SK-N-SH (cell line): ENCODE data around the gene KRTAP20-3. TPM values are rescaled to one million over a fixed set of nuclear protein-coding genes. Genes with fewer than 3 reads are reported as not detected.
A peak's percentile ranks its signal among the peaks of the same experiment; 100 is the strongest.

Source experiments
- CTCF ChIA-PET: fragments of 300-600, 350-600 bp; formaldehyde crosslinking; extraction: SDS; loops from one replicate; lab custom pipeline; 2021; lab: Yijun Ruan, JAX
- POLR2A ChIA-PET: fragments of 350-600 bp; sonication (Branson Sonifier 250); formaldehyde crosslinking; extraction: SDS; loops from one replicate; lab custom pipeline; 2020; ENCODE audit warnings: antibody characterized with exemption, inconsistent platforms; lab: Yijun Ruan, JAX
- DNase-seq: peaks from one replicate; pipeline ENCODE4 v3.0.0; 2012
- H2AFZ ChIP-seq: fragments of 200-600 bp; sonication (generic); 2 replicates; pipeline ENCODE4 v1.8.1; 2016; ENCODE audit warnings: antibody characterized with exemption, mild to moderate bottlenecking, low read depth
- H3F3A ChIP-seq: fragments of 200-600 bp; sonication (generic); replicated peaks from 2 replicates; pipeline ENCODE3; 2016; ENCODE audit warnings: antibody characterized with exemption, mild to moderate bottlenecking; ENCODE audit not compliant: insufficient read depth
- H3K27ac ChIP-seq, 2 experiments: fragments of 200-500 bp in 1 of 2; fragments of 200-600 bp in 1 of 2; sonication (Bioruptor generic) in 1 of 2; sonication (generic), shearing (Covaris generic) in 1 of 2; 2 replicates each; pipeline versions ENCODE4 v1.5.1 to v1.6.1; 2014 to 2016; ENCODE audit warnings: low read depth in 2 of 2, inconsistent platforms in 1 of 2, low read length in 1 of 2, mild to moderate bottlenecking in 1 of 2, mixed read lengths in 1 of 2
- H3K27me3 ChIP-seq: fragments of 200-600 bp; sonication (generic), shearing (Covaris generic); 2 replicates; pipeline ENCODE4 v1.6.1; 2016; ENCODE audit warnings: mixed run types; ENCODE audit not compliant: insufficient read depth
- H3K36me3 ChIP-seq, 2 experiments: fragments of 200-500 bp in 1 of 2; fragments of 200-600 bp in 1 of 2; sonication (Bioruptor generic) in 1 of 2; sonication (generic) in 1 of 2; replicated peaks in 1 of 2; 2 replicates each; pipeline versions ENCODE3 to v1.5.1; 2014 to 2016; ENCODE audit warnings: low read length in 1 of 2, mild to moderate bottlenecking in 1 of 2; ENCODE audit not compliant: insufficient read depth in 2 of 2, control insufficient read depth in 1 of 2
- H3K4me1 ChIP-seq, 2 experiments: fragments of 200-500 bp in 1 of 2; fragments of 200-600 bp in 1 of 2; sonication (Bioruptor generic) in 1 of 2; sonication (generic), shearing (Covaris generic) in 1 of 2; 2 replicates each; pipeline versions ENCODE4 v1.5.1 to v1.6.1; 2014 to 2016; ENCODE audit warnings: low read depth in 1 of 2, low read length in 1 of 2, mixed run types in 1 of 2; ENCODE audit not compliant: insufficient read depth in 2 of 2, control insufficient read depth in 1 of 2
- H3K4me2 ChIP-seq: fragments of 200-600 bp; sonication (generic), shearing (Covaris generic); 2 replicates; pipeline ENCODE4 v1.6.1; 2017; ENCODE audit warnings: mixed run types
- H3K4me3 ChIP-seq, 2 experiments: fragments of 200-500 bp in 1 of 2; fragments of 200-600 bp in 1 of 2; sonication (Bioruptor generic) in 1 of 2; sonication (generic), shearing (Covaris generic) in 1 of 2; 2 replicates each; pipeline versions ENCODE4 v1.5.1 to v1.8.1; 2014 to 2016; ENCODE audit warnings: low read depth in 2 of 2, inconsistent platforms in 1 of 2, low read length in 1 of 2, mild to moderate bottlenecking in 1 of 2, mixed read lengths in 1 of 2, moderate library complexity in 1 of 2
- H3K79me2 ChIP-seq: fragments of 200-600 bp; sonication (generic); 2 replicates; pipeline ENCODE4 v1.8.1; 2017; ENCODE audit warnings: mild to moderate bottlenecking; ENCODE audit not compliant: insufficient read depth
- H3K9ac ChIP-seq: fragments of 200-600 bp; sonication (generic); 2 replicates; pipeline ENCODE4 v1.6.1; 2017; ENCODE audit warnings: mixed run types
- H3K9me2 ChIP-seq: fragments of 200-600 bp; sonication (generic); 2 replicates; pipeline ENCODE4 v1.6.1; 2017; ENCODE audit warnings: mixed run types
- H3K9me3 ChIP-seq: fragments of 200-600 bp; sonication (generic); 2 replicates; pipeline ENCODE4 v1.6.1; 2017; ENCODE audit warnings: mixed run types, mild to moderate bottlenecking, moderate library complexity
- H4K20me1 ChIP-seq: fragments of 200-600 bp; sonication (generic); 2 replicates; pipeline ENCODE4 v1.6.1; 2017; ENCODE audit warnings: mild to moderate bottlenecking, mixed run types; ENCODE audit not compliant: insufficient read depth
- CHD2 ChIP-seq: fragments of 150-350 bp; IDR thresholded peaks from 2 replicates; pipeline ENCODE4 v1.6.1; 2018; ENCODE audit warnings: low read length; ENCODE audit not compliant: partially characterized antibody
- FOSL2 ChIP-seq: IDR thresholded peaks from 2 replicates; pipeline ENCODE4 v1.4.0; 2012; ENCODE audit warnings: low read depth, mild to moderate bottlenecking, moderate library complexity, borderline replicate concordance
- FOXJ3 ChIP-seq: sonication (generic); formaldehyde crosslinking; IDR thresholded peaks from 2 replicates; pipeline ENCODE4 v1.5.1; 2020; ENCODE audit warnings: mild to moderate bottlenecking, missing genetic modification reagents
- FOXM1 ChIP-seq: IDR thresholded peaks from 2 replicates; pipeline ENCODE4 v1.4.0; 2012; ENCODE audit warnings: low read depth, mild to moderate bottlenecking
- GABPA ChIP-seq: IDR thresholded peaks from 2 replicates; pipeline ENCODE4 v1.4.0; 2012; ENCODE audit warnings: low read depth, mild to moderate bottlenecking
- GATA2 ChIP-seq: sonication (generic); formaldehyde crosslinking; IDR thresholded peaks from 2 replicates; pipeline ENCODE4 v1.5.0; 2020; ENCODE audit warnings: mild to moderate bottlenecking, missing genetic modification reagents
- MAX ChIP-seq: IDR thresholded peaks from 2 replicates; pipeline ENCODE4 v1.4.0; 2012; ENCODE audit warnings: low read depth
- MEF2A ChIP-seq: IDR thresholded peaks from 2 replicates; pipeline ENCODE4 v1.4.0; 2012; ENCODE audit warnings: low read depth, borderline replicate concordance
- NFIC ChIP-seq: IDR thresholded peaks from 2 replicates; pipeline ENCODE4 v1.4.0; 2012; ENCODE audit warnings: borderline replicate concordance
- NRF1 ChIP-seq: IDR thresholded peaks from 2 replicates; pipeline ENCODE4 v1.6.1; 2012; ENCODE audit warnings: low read depth, mild to moderate bottlenecking, low read length
- POLR2AphosphoS5 ChIP-seq: IDR thresholded peaks from 2 replicates; pipeline ENCODE4 v1.6.1; 2012; ENCODE audit warnings: low read depth, low read length
- RCOR1 ChIP-seq: fragments of 150-350 bp; IDR thresholded peaks from 2 replicates; pipeline ENCODE4 v1.6.1; 2017; ENCODE audit warnings: antibody characterized with exemption, low read length
- TCF12 ChIP-seq: IDR thresholded peaks from 2 replicates; pipeline ENCODE4 v1.4.0; 2012
- USF1 ChIP-seq: IDR thresholded peaks from 2 replicates; pipeline ENCODE4 v1.4.0; 2012; ENCODE audit warnings: low read depth, borderline replicate concordance
- USF2 ChIP-seq: fragments of 150-350 bp; IDR thresholded peaks from 2 replicates; pipeline ENCODE4 v1.6.1; 2017; ENCODE audit warnings: antibody characterized with exemption, low read length, low read depth, borderline replicate concordance
- YY1 ChIP-seq: IDR thresholded peaks from 2 replicates; pipeline ENCODE4 v1.4.0; 2012; ENCODE audit warnings: low read depth, mild to moderate bottlenecking
- ZBTB33 ChIP-seq: IDR thresholded peaks from 2 replicates; pipeline ENCODE4 v1.4.0; 2012; ENCODE audit warnings: low read depth, borderline replicate concordance
- whole genome bisulfite sequencing: methylation state at CpG from one replicate; pipeline ENCODE4 v1.1.6; 2017; ENCODE audit warnings: low lambda C conversion rate; 5-methylcytosine and 5-hydroxymethylcytosine counted together
- polyA plus RNA-seq, 3 experiments: library from polyadenylated mRNA; depleted of rRNA; stranded (reverse); fragments of >200 nt; gene quantifications; 2 replicates each; pipeline ENCODE4 v1.2.3, GENCODE V29; 2012
- TF ChIP-seq, protein P1 (sequence below): fragments of 150-350 bp; IDR thresholded peaks from 2 replicates; pipeline ENCODE4 v1.6.1; 2016; ENCODE audit warnings: mild to moderate bottlenecking, low read depth, low read length

Gene KRTAP20-3
- polyA plus RNA-seq, 1 of the 3 experiments (the other 2 are of a cell fraction), result not detected

DNA sequence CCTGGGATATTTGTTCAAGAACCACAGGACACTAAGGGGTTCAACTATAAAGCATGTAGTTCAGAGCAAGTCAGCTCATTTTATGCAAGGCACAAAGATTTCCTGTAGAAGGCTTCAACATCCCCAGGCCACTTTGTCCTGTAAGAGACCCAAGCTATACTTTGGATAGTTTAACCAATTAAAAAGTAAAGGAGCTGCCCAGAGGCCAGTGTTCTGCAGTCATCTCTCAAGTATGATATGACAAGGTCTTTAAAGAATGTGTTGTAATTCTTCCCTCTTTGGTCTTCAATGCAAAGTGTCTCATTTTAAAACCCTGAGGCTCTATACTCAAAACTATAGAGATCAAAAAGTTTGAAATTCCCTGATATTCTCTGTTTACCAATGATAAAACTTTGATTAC is 34.1 kb downstream of the KRTAP20-3 start:
- Histone ChIP-seq H2AFZ (no peak overlapping the region; the same call in 1 of the 2 replicates), H3K4me2 (no peak overlapping the region), H3K9me2 (no peaks in the 10 kb centered on the region), H3K4me1 (no peaks in the 10 kb centered on the region), H3K36me3 (no peaks in the 10 kb centered on the region), H3K9ac (no peak overlapping the region), H3F3A (no peaks in the 10 kb centered on the region), H4K20me1 (no peaks in the 10 kb centered on the region), H3K27ac (no peak overlapping the region), H3K4me3 (no peak overlapping the region), H3K9me3 (no peaks in the 10 kb centered on the region), H3K27me3 (no peaks in the 10 kb centered on the region), H3K79me2 (no peaks in the 10 kb centered on the region)
- ChIA-PET CTCF (no interaction called here), POLR2A (no interaction called here)
- TF ChIP-seq FOSL2 (0 out of 2 replicates have a peak, but pooled peaks have one; percentile 26), NRF1 (no peak), USF1 (no peak)
- DNase-seq, result no peak

- no peak for TF ChIP-seq FOXM1
- TF ChIP-seq FOXJ3 (CRISPR knock-in tag), result no peak
- TF ChIP-seq GATA2, result no peak
- TF ChIP-seq GABPA, result no peak
- TF ChIP-seq YY1, result no peak
- Histone ChIP-seq H3K9me3 (no peaks in the 10 kb centered on the region), H3K4me1 (no peaks in the 10 kb centered on the region), H3K36me3 (no peaks in the 10 kb centered on the region), H3K9ac (no peak overlapping the region), H3K27me3 (peaks cover 6% of the 10 kb centered on the region; the same call in 1 of the 2 replicates), H3K27ac (no peak overlapping the region), H3K4me3 (no peak overlapping the region), H3K9me2 (no peaks in the 10 kb centered on the region), H3K79me2 (no peaks in the 10 kb centered on the region), H2AFZ (no peak overlapping the region), H4K20me1 (no peaks in the 10 kb centered on the region), H3K4me2 (no peak overlapping the region), H3F3A (no peaks in the 10 kb centered on the region)
- CTCF ChIA-PET, result no interaction called here
- 0% methylated on average over 1 of the region's 1 CpG for WGBS
- DNase-seq, result no peak
- POLR2A ChIA-PET, result no interaction called here
These were observed 37.9 kb downstream of the KRTAP20-3 start for GRCh38 chr21:30680586-30680985.

GRCh38 chr21:30684506-30684905 is 41.8 kb downstream of the KRTAP20-3 start:
- H3K4me3 ChIP-seq, result peak overlapping the region in 1 of 2 experiments; percentile 13; a peak in 1 of 4 replicates
- no peak overlapping the region for H3K27ac ChIP-seq
- H3K79me2 ChIP-seq, result no peaks in the 10 kb centered on the region
- H3F3A ChIP-seq, result no peaks in the 10 kb centered on the region
- peaks cover 6% of the 10 kb centered on the region; the same call in 1 of the 2 replicates for H3K27me3 ChIP-seq
- no peaks in the 10 kb centered on the region for H3K36me3 ChIP-seq
- no peak overlapping the region for H2AFZ ChIP-seq
- 4% methylated on average over 6 of the region's 6 CpGs for WGBS
- CTCF ChIA-PET, result no interaction called here
- no peaks in the 10 kb centered on the region for H3K9me2 ChIP-seq
- H3K9ac ChIP-seq, result no peak overlapping the region
- no peak for DNase-seq
- H3K4me1 ChIP-seq, result no peaks in the 10 kb centered on the region
- 0 out of 2 replicates have a peak overlapping the region, but pooled peaks have one; percentile 29 for H3K4me2 ChIP-seq
- no peaks in the 10 kb centered on the region for H3K9me3 ChIP-seq
- POLR2A ChIA-PET, result no interaction called here
- no peaks in the 10 kb centered on the region for H4K20me1 ChIP-seq
- TF ChIP-seq FOXJ3 (CRISPR knock-in tag) (no peak), POLR2AphosphoS5 (no peak), CHD2 (no peak), NFIC (no peak), USF2 (no peak), FOSL2 (peak; percentile 46; the same call in 1 of the 2 replicates), MEF2A (no peak), USF1 (no peak), ZBTB33 (no peak), MAX (no peak), TCF12 (peak; percentile 44), RCOR1 (no peak)
- TF ChIP-seq, protein P1, sequence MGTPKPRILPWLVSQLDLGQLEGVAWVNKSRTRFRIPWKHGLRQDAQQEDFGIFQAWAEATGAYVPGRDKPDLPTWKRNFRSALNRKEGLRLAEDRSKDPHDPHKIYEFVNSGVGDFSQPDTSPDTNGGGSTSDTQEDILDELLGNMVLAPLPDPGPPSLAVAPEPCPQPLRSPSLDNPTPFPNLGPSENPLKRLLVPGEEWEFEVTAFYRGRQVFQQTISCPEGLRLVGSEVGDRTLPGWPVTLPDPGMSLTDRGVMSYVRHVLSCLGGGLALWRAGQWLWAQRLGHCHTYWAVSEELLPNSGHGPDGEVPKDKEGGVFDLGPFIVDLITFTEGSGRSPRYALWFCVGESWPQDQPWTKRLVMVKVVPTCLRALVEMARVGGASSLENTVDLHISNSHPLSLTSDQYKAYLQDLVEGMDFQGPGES, result no peak
